Choroid plexus epithelial cell (primary cell): ENCODE measurements around the gene CRABP1.

Source experiments
- DNase-seq: peaks from one replicate; pipeline ENCODE4 v3.0.0-alpha.2; 2010; ENCODE audit warnings: low read depth
- H3K4me3 ChIP-seq: 2 replicates; pipeline ENCODE4 v1.5.1; 2011; ENCODE audit warnings: low read depth, mild to moderate bottlenecking, control low read depth, low read length, moderate library complexity
- TF ChIP-seq, protein P1 (sequence below): conservative IDR thresholded peaks from 2 replicates; pipeline ENCODE4 v1.5.1; 2011; ENCODE audit warnings: low read depth, mild to moderate bottlenecking, control low read depth, inconsistent platforms, low read length, moderate library complexity

CRABP1 gene

DNA sequence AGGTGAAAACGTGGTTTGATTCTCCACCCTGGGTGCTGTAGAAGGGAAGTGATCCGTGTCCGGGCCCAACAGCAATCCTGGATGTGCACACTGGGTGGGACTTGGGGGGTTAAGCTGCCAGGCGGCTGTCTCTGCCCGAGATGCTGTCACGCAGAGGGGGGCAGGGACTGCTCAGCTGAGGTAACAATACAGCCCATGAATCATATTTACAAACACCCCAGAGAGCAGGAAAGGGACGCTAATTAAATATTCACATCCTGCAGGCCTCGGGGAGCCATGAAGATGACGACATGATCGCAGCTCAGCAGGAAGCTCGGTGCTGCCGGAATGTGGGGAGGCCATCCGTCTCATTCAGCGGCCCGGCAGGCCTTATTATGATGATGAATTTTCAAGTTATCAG is 17.9 kb upstream of the CRABP1 start:
- no peak overlapping the region for H3K4me3 ChIP-seq
- TF ChIP-seq, protein P1, sequence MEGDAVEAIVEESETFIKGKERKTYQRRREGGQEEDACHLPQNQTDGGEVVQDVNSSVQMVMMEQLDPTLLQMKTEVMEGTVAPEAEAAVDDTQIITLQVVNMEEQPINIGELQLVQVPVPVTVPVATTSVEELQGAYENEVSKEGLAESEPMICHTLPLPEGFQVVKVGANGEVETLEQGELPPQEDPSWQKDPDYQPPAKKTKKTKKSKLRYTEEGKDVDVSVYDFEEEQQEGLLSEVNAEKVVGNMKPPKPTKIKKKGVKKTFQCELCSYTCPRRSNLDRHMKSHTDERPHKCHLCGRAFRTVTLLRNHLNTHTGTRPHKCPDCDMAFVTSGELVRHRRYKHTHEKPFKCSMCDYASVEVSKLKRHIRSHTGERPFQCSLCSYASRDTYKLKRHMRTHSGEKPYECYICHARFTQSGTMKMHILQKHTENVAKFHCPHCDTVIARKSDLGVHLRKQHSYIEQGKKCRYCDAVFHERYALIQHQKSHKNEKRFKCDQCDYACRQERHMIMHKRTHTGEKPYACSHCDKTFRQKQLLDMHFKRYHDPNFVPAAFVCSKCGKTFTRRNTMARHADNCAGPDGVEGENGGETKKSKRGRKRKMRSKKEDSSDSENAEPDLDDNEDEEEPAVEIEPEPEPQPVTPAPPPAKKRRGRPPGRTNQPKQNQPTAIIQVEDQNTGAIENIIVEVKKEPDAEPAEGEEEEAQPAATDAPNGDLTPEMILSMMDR: no peak
- DNase-seq: peak; percentile 73

DNA sequence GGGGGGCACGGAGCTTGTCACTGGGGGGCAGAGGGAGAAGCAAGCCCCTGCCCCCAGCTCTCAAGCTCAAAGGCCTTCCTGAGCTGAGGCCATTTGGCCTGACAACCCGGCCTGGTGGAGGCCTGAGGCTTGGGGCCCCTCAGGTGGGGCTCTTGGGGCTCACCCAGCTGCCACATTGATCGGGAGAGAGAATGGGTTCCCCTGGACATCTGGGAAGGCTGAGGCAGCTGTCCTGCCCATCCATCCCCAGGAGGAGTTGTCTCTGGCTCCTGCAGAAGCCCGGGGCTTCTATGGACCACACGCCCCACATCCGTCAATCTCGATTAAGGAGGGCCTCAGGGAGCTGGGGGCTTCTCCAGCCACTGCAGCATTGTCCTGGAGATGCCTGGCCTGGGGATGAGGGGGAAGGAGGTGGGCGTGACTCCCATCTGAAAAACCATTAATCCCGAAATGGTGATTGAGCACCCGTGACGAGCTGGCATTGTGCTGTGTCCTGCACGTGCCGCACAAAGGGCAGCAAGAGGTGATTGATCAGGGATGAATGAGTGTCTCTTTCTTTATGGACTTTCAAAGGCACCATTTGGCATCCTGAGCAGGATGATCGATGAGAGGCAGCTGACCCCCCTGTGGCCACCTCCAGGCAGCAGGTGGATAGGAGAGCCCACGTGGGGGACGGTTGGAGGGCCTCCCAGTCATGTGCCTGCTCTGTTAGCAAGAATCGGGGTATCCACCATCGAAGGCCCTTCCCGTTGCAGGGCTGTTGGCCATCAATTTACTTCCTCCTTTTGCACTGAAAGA is 17.2 kb upstream of the CRABP1 start:
- no peak overlapping the region for H3K4me3 ChIP-seq
- TF ChIP-seq, protein P1: no peak
- DNase-seq: no peak

DNA sequence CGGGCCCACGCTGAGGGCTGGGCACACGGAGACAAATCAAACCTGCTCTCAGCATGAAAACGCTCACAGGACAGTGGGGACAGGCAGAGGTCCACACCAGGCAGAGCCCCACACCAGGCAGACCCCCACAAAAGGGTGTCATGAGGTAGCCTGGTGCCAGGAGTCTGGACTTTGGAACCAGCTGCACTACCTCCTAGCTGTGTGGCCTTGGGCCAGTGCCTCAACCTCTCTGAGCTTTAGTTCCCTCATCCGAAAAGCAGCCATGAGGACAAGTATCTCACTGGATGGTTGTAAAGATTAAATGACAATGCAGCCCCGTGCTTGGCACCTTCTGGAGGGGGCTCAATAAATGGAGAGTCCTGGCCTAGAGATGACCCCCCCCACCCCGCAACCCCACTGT is 16.5 kb upstream of the CRABP1 start:
- TF ChIP-seq, protein P1: no peak
- no peak overlapping the region for H3K4me3 ChIP-seq
- DNase-seq: no peak

DNA sequence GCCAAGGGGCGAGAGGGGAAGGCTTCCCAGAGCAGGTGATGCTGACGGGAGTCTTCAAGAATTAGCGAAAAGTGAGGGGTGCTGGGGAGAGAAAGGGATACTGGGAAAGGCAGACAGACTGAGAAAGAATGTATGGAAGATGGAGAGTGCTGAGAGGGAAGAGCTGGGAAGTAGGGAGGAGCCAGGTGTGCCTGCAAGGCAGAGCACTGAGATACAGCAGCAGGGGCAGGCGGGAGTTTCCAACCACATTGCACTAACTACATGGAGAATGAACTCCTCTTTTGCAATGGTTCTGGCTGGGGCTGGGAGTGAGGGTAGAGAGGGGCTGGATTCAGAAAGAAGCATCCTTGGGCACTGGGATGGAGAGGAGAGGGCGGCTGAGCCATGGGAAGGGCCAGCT is 16.0 kb upstream of the CRABP1 start:
- H3K4me3 ChIP-seq: no peak overlapping the region
- no peak for DNase-seq
- TF ChIP-seq, protein P1: no peak

DNA sequence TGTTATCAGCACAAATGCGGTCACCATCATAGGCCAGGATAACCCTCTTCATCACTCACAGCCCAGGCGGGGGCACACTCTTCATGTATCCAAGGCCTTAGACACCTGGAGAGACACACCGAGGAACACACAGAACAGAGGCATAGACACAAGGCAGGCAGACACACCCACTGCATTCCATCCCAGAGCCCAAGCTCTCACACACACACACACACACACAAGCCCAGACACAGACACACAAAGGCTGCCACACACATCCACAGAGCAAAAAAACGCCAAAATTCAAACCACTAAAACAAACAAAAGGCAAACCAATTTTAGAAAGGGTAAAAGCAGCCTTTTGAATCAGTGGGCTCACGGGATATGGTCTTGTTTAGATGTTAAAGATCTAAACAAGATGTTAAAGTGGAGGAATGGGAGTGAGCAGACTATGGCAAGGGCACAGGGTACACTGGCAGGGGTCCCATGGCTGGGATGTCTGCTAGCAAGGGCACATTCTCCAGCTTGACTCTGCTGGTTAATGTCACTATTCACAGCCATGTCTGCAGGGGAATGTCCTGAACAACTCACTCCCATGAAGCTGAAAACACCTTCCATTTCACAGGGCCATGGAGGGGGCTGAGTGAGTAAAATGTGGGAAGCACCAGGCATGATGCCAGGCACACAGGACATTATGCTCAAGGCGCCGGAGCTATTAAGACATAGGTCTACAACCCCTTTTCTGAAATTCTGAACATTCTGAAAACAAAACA is 14.9 kb upstream of the CRABP1 start:
- H3K4me3 ChIP-seq: no peak overlapping the region
- TF ChIP-seq, protein P1: no peak
- DNase-seq: peak; percentile 70

DNA sequence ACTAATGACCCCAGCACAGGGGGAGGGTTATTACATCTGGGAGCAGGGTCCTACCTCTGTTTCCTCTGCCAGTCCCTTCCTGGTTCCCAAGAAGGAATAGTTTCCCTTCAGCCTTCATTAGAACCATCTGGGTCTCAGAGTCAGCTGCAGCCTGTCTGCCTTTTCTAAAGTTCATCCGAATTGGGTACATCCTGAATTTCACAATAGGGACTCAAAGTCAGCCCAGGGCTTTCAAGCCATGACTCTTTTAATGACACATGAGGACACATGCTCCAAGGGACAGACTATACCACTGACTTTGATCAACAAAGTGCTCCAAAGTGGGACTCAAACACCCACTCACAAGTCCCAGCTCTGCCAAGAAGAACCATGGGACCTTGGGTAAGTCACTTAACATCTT is 12.7 kb upstream of the CRABP1 start:
- TF ChIP-seq, protein P1: no peak
- no peak for DNase-seq
- H3K4me3 ChIP-seq: no peak overlapping the region

DNA sequence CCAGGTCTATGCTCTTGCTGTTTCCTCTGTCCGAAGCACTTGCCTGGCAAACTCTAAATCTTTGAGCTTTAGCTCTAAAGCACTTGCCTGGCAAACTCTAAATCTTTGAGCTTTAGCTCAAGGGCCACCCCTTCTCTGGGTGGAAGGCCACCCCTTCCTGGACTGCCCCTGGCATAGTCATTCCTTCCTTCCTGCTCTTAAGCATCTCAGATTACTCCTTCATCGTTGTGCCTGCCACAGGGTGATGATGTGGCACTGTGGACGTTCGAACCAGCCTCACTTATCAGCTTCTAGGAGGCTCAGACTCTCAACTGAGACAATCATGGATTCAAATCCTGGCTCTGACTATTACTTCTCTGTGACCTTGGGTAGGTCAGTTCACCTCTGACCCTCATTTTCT is 10.5 kb upstream of the CRABP1 start:
- TF ChIP-seq, protein P1: no peak
- DNase-seq: no peak
- no peak overlapping the region for H3K4me3 ChIP-seq
